K562 (cell line): ENCODE results near the gene PPP1R16B. TPM values are rescaled to one million over a fixed set of nuclear protein-coding genes. Genes with fewer than 3 reads are reported as not detected.

ENCODE experiments used
- ATAC-seq: fragments of 200-7000 bp; cut with Tn5 transposase; 3 replicates; pipeline ENCODE4 v1.9.1; 2020; ENCODE audit warnings: moderate library complexity
- BruUV-seq: library from RNA; stranded (reverse); fragments of 400-500 nt; replicated peaks from 2 replicates; lab custom pipeline; 2021; lab: Mats Ljungman, UMichigan
- CTCF ChIA-PET: fragments of 300-600 bp; formaldehyde crosslinking; extraction: SDS; loops from one replicate; lab custom pipeline; 2021; ENCODE audit warnings: low intra/inter-chr PET ratio; lab: Yijun Ruan, JAX
- POLR2A ChIA-PET: fragments of 300-600, 350-650 bp; sonication (Branson Sonifier 250); formaldehyde crosslinking; extraction: SDS; loops from one replicate; lab custom pipeline; 2021; ENCODE audit warnings: antibody characterized with exemption, inconsistent platforms; lab: Yijun Ruan, JAX
- DNase-seq, 4 experiments: peaks; one replicate each; pipeline versions ENCODE4 v3.0.0 to v3.0.0-alpha.2; 2011 to 2018; ENCODE audit warnings: low spot score in 3 of 4, mixed read lengths in 3 of 4; ENCODE audit errors: extremely low read depth in 1 of 4
- FAIRE-seq: peaks from 2 replicates; lab custom pipeline; 2011; peaks lifted over from hg19 to GRCh38; lab: Jason Lieb, UNC
- H2AFZ ChIP-seq: 2 replicates; pipeline ENCODE4 v1.6.0; 2011; ENCODE audit warnings: low read depth, low read length, control low read depth, inconsistent platforms
- H3K27ac ChIP-seq: fragments of 200-600 bp; 3 replicates; pipeline ENCODE4 v1.8.0; 2011; ENCODE audit warnings: low read depth, mild to moderate bottlenecking, control low read depth, inconsistent platforms, low read length, moderate library complexity, mixed read lengths; ENCODE audit errors: extremely low read depth
- H3K27me3 ChIP-seq, 2 experiments: fragments of 300-600 bp in 1 of 2; 2 replicates in 1 of 2; 3 replicates in 1 of 2; pipeline versions ENCODE4 v1.6.0 to v1.8.0; 2011; ENCODE audit warnings: inconsistent platforms in 2 of 2, low read length in 2 of 2, mild to moderate bottlenecking in 1 of 2, mixed read lengths in 1 of 2, moderate library complexity in 1 of 2; ENCODE audit not compliant: control insufficient read depth in 2 of 2, insufficient read depth in 2 of 2
- H3K36me3 ChIP-seq: fragments of 300-600 bp; 3 replicates; pipeline ENCODE4 v1.8.0; 2011; ENCODE audit warnings: mild to moderate bottlenecking, low read length, inconsistent platforms; ENCODE audit not compliant: control insufficient read depth, insufficient read depth
- H3K4me1 ChIP-seq, 2 experiments: fragments of 200-600 bp in 1 of 2; replicated peaks in 1 of 2; 2 replicates in 1 of 2; 3 replicates in 1 of 2; pipeline versions ENCODE4 v1.5.1 to v1.8.0; 2011; ENCODE audit warnings: inconsistent platforms in 2 of 2, low read length in 2 of 2, mild to moderate bottlenecking in 1 of 2, mixed read lengths in 1 of 2, moderate library complexity in 1 of 2; ENCODE audit not compliant: control insufficient read depth in 2 of 2, insufficient read depth in 2 of 2
- H3K4me2 ChIP-seq: 2 replicates; pipeline ENCODE4 v1.6.1; 2011; ENCODE audit warnings: low read length, control low read depth, inconsistent platforms, mixed read lengths; ENCODE audit not compliant: insufficient read depth
- H3K4me3 ChIP-seq: fragments of 200-600 bp; sonication (generic), shearing (Covaris generic); 2 replicates; pipeline ENCODE4 v1.5.1; 2016; ENCODE audit warnings: control low read depth, inconsistent platforms
- H3K79me2 ChIP-seq: fragments of 200-600 bp; 3 replicates; pipeline ENCODE4 v1.8.0; 2011; ENCODE audit warnings: low read length, inconsistent platforms; ENCODE audit not compliant: control insufficient read depth, insufficient read depth
- H3K9ac ChIP-seq, 2 experiments: 2 replicates each; pipeline versions ENCODE4 v1.6.0 to v1.6.1; 2011; ENCODE audit warnings: low read depth in 2 of 2, low read length in 2 of 2, control low read depth in 1 of 2, inconsistent platforms in 1 of 2, mild to moderate bottlenecking in 1 of 2, mixed read lengths in 1 of 2; ENCODE audit not compliant: insufficient read depth in 1 of 2
- H3K9me1 ChIP-seq: one replicate; pipeline ENCODE4 v1.6.0; 2011; ENCODE audit warnings: inconsistent platforms, mild to moderate bottlenecking, low read length, moderate library complexity; ENCODE audit not compliant: control insufficient read depth, insufficient read depth
- H3K9me3 ChIP-seq: replicated peaks from 2 replicates; pipeline ENCODE4 v1.5.1; 2011; ENCODE audit warnings: low read depth, low read length, inconsistent platforms; ENCODE audit not compliant: control insufficient read depth, insufficient read depth
- H4K20me1 ChIP-seq: replicated peaks from 2 replicates; pipeline ENCODE4 v1.6.1; 2011; ENCODE audit warnings: low read length, inconsistent platforms, mixed read lengths; ENCODE audit not compliant: control insufficient read depth, insufficient read depth
- ESRRB ChIP-seq: fragments of 250-450 bp; sonication (Bioruptor Pico); IDR thresholded peaks from 2 replicates; pipeline ENCODE4 v1.5.0; 2020; ENCODE audit warnings: mild to moderate bottlenecking, moderate library complexity, borderline replicate concordance
- HDAC1 ChIP-seq, 2 experiments: fragments of 450-650 bp; IDR thresholded peaks; 2 replicates each; pipeline ENCODE4 v1.6.1; 2016 to 2017; ENCODE audit warnings: inconsistent platforms in 1 of 2, mild to moderate bottlenecking in 1 of 2, moderate library complexity in 1 of 2
- IFI16 ChIP-seq: fragments of 250-450 bp; sonication (Bioruptor Pico); IDR thresholded peaks from 2 replicates; pipeline ENCODE4 v2.1.2; 2022; ENCODE audit warnings: mild to moderate bottlenecking, inconsistent platforms
- KHSRP ChIP-seq: fragments of 450-650 bp; IDR thresholded peaks from 2 replicates; pipeline ENCODE4 v1.6.1; 2017
- NCOA6 ChIP-seq: fragments of 450-650 bp; IDR thresholded peaks from 2 replicates; pipeline ENCODE4 v1.6.1; 2017; ENCODE audit warnings: mild to moderate bottlenecking
- NFIX ChIP-seq: fragments of 250-450 bp; sonication (Bioruptor Pico); IDR thresholded peaks from 2 replicates; pipeline ENCODE4 v1.4.0; 2020; ENCODE audit warnings: low read depth, mild to moderate bottlenecking, moderate library complexity
- PRMT5 ChIP-seq: sonication (generic); formaldehyde crosslinking; IDR thresholded peaks from 2 replicates; pipeline ENCODE4 v1.5.0; 2020; ENCODE audit warnings: missing genetic modification reagents
- RBM17 ChIP-seq: fragments of 200-400 bp; formaldehyde crosslinking; IDR thresholded peaks from 2 replicates; pipeline ENCODE4 v1.6.1; 2017; ENCODE audit warnings: low read depth, mild to moderate bottlenecking, low read length, borderline replicate concordance
- ZFX ChIP-seq: sonication (generic); formaldehyde crosslinking; IDR thresholded peaks from 2 replicates; pipeline ENCODE4 v1.8.0; 2022; ENCODE audit warnings: mild to moderate bottlenecking, missing genetic modification reagents, moderate library complexity
- ZNF184 ChIP-seq: sonication (generic); formaldehyde crosslinking; IDR thresholded peaks from 2 replicates; pipeline ENCODE4 v1.5.0; 2020; ENCODE audit warnings: missing genetic modification reagents
- ZNF24 ChIP-seq: fragments of 450-650 bp; IDR thresholded peaks from 2 replicates; pipeline ENCODE4 v1.6.1; 2016
- ZNF785 ChIP-seq: fragments of 250-450 bp; sonication (Bioruptor Pico); IDR thresholded peaks from 2 replicates; pipeline ENCODE4 v1.4.0; 2020; ENCODE audit warnings: mild to moderate bottlenecking
- WGBS: fragments of 100-300 bp; shearing (Covaris generic); methylation state at CpG from one replicate; pipeline ENCODE4 v1.1.6; 2016; ENCODE audit warnings: low coverage, mixed read lengths; ENCODE audit not compliant: insufficient coverage; ENCODE audit errors: missing lambda C conversion rate; 5-methylcytosine and 5-hydroxymethylcytosine counted together
- in situ Hi-C: fragments of 300-500 bp; cut with MboI; formaldehyde crosslinking; loops from 4 replicates; pipeline ENCODE4 v1.15.0; 2018; ENCODE audit warnings: inconsistent platforms, mixed read lengths
- intact Hi-C: fragments of 100-400 bp; cut with micrococcal nuclease; formaldehyde crosslinking; loops from 2 replicates; pipeline ENCODE4 v1.14.2; 2022
- polyA plus RNA-seq, 8 experiments: library from polyadenylated mRNA; depleted of rRNA in 4 of 8; stranded (reverse) in 5 of 8; unstranded in 3 of 8; fragments of >200 nt; fragmentation: Nextera tagmentation in 2 of 8; fragmentation: Illumina TruSeq in 1 of 8; extraction: Ambion mirVana in 2 of 8; extraction: Trizol in 1 of 8; gene quantifications; 2 replicates each; pipeline versions ENCODE4 v1.2.1 to v1.2.3, GENCODE V29; 2011 to 2014; ENCODE audit warnings: inconsistent platforms in 1 of 8, missing spikeins in 1 of 8
- total RNA-seq, 7 experiments: library from RNA; depleted of rRNA in 6 of 7; stranded (reverse); fragments of >200 nt in 6 of 7; fragmentation: Illumina TruSeq in 2 of 7; extraction: Trizol in 2 of 7; gene quantifications; 2 replicates each; pipeline versions ENCODE4 v1.2.1 to v1.2.3, GENCODE V29; 2011 to 2021; ENCODE audit warnings: low replicate concordance in 1 of 7
- TF ChIP-seq, protein P1 (sequence below): fragments of 450-650 bp; IDR thresholded peaks from one replicate; pipeline ENCODE4 v1.6.1; 2018; ENCODE audit warnings: mild to moderate bottlenecking, moderate library complexity; ENCODE audit not compliant: partially characterized antibody
- TF ChIP-seq, protein P2 (sequence below): fragments of 250-450 bp; sonication (Bioruptor Pico); IDR thresholded peaks from 2 replicates; pipeline ENCODE4 v1.5.0; 2022; ENCODE audit warnings: mild to moderate bottlenecking
- TF ChIP-seq, protein P3 (sequence below): sonication (generic); formaldehyde crosslinking; IDR thresholded peaks from 2 replicates; pipeline ENCODE4 v1.8.0; 2023; ENCODE audit warnings: mild to moderate bottlenecking, missing genetic modification reagents
- TF ChIP-seq, protein P4 (sequence below), 2 experiments: fragments of 450-650 bp in 1 of 2; sonication (generic) in 1 of 2; formaldehyde crosslinking in 1 of 2; IDR thresholded peaks in 1 of 2; conservative IDR thresholded peaks in 1 of 2; 2 replicates each; pipeline versions ENCODE4 v1.6.1 to v1.8.1; 2016 to 2023; ENCODE audit warnings: mild to moderate bottlenecking in 2 of 2, moderate library complexity in 2 of 2, inconsistent platforms in 1 of 2, missing genetic modification reagents in 1 of 2

PPP1R16B gene
- total and polyA plus RNA-seq, 9 of the 15 experiments (the other 6 are each of a cell fraction or from before 2014, with no cell fraction given) = 1.5 to 11.5 (median 6.8) TPM

DNA sequence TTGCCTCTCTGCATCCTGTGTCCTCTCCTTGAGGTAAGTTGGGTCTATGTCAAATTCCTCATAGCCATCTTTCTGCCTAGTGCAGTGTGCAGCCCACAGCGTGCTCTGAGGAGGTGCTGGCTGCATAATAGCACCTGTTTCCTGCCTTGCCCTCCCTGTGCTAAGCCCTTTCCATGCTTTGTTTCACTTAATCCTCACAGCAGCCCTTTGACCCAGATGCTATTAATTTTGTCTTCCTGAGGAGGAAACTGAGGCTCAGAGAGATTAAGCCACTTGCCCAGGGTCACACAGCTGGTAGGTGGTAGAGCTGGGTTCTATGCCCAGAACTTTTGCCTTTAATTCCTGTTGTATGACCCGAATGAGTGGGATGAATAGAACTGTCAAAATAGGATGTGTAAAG lies 134.2 kb downstream of the PPP1R16B start:
- CTCF ChIA-PET = no interaction called here
- POLR2A ChIA-PET = interaction anchor here (0.7 to 4.4 kb wide), 4 partner anchors 10 to 863 kb away, joined by 3 to 20 read pairs (median 6); no protein-coding TSS in a partner anchor
- no peak overlapping the region; a peak in 1 of 4 replicates for H3K9ac ChIP-seq
- H3K36me3 ChIP-seq = peaks cover 98% of the 10 kb centered on the region
- H3K27me3 ChIP-seq = no peaks in the 10 kb centered on the region
- WGBS = 91% methylated on average over 2 of the region's 2 CpGs
- no peak for FAIRE-seq
- in situ Hi-C loops (no loop called here), intact Hi-C loops (no loop called here)
- BruUV-seq = no TSS peak
- H3K4me1 ChIP-seq = peaks cover 0 to 26% of the 10 kb centered on the region in 2 experiments; a peak in 3 of 5 replicates
- ATAC-seq = no peak
- H3K4me2 ChIP-seq = no peak overlapping the region
- no peaks in the 10 kb centered on the region for H3K9me3 ChIP-seq
- TF ChIP-seq ZFX (no peak), KHSRP (no peak), RBM17 (no peak), NFIX (CRISPR knock-in tag) (no peak), ZNF785 (CRISPR knock-in tag) (no peak), ESRRB (CRISPR knock-in tag) (no peak), NCOA6 (no peak), ZNF184 (no peak), PRMT5 (CRISPR knock-in tag) (no peak), ZNF24 (no peak), HDAC1 (IDR thresholded peaks at IDR 0.05) (no peak), IFI16 (CRISPR knock-in tag) (no peak)
- TF ChIP-seq, protein P1, sequence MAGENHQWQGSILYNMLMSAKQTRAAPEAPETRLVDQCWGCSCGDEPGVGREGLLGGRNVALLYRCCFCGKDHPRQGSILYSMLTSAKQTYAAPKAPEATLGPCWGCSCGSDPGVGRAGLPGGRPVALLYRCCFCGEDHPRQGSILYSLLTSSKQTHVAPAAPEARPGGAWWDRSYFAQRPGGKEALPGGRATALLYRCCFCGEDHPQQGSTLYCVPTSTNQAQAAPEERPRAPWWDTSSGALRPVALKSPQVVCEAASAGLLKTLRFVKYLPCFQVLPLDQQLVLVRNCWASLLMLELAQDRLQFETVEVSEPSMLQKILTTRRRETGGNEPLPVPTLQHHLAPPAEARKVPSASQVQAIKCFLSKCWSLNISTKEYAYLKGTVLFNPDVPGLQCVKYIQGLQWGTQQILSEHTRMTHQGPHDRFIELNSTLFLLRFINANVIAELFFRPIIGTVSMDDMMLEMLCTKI = no peak
- TF ChIP-seq, protein P2, sequence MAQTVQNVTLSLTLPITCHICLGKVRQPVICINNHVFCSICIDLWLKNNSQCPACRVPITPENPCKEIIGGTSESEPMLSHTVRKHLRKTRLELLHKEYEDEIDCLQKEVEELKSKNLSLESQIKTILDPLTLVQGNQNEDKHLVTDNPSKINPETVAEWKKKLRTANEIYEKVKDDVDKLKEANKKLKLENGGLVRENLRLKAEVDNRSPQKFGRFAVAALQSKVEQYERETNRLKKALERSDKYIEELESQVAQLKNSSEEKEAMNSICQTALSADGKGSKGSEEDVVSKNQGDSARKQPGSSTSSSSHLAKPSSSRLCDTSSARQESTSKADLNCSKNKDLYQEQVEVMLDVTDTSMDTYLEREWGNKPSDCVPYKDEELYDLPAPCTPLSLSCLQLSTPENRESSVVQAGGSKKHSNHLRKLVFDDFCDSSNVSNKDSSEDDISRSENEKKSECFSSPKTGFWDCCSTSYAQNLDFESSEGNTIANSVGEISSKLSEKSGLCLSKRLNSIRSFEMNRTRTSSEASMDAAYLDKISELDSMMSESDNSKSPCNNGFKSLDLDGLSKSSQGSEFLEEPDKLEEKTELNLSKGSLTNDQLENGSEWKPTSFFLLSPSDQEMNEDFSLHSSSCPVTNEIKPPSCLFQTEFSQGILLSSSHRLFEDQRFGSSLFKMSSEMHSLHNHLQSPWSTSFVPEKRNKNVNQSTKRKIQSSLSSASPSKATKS = no peak
- TF ChIP-seq, protein P3, sequence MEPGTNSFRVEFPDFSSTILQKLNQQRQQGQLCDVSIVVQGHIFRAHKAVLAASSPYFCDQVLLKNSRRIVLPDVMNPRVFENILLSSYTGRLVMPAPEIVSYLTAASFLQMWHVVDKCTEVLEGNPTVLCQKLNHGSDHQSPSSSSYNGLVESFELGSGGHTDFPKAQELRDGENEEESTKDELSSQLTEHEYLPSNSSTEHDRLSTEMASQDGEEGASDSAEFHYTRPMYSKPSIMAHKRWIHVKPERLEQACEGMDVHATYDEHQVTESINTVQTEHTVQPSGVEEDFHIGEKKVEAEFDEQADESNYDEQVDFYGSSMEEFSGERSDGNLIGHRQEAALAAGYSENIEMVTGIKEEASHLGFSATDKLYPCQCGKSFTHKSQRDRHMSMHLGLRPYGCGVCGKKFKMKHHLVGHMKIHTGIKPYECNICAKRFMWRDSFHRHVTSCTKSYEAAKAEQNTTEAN (CRISPR knock-in tag) = no peak
- TF ChIP-seq, protein P4, sequence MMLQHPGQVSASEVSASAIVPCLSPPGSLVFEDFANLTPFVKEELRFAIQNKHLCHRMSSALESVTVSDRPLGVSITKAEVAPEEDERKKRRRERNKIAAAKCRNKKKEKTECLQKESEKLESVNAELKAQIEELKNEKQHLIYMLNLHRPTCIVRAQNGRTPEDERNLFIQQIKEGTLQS (IDR thresholded peaks at IDR 0.05) = no peak
- TF ChIP-seq, protein P4 (CRISPR knock-in tag; conservative IDR thresholded peaks at IDR 0.05) = no peak
- peaks cover 96% of the 10 kb centered on the region for H3K79me2 ChIP-seq
- H3K27ac ChIP-seq = no peak overlapping the region
- peaks cover 23% of the 10 kb centered on the region; the same call in 1 of the 2 replicates for H4K20me1 ChIP-seq
- no peak for DNase-seq
- H3K9me1 ChIP-seq = peaks cover 4% of the 10 kb centered on the region
- no peak overlapping the region for H3K4me3 ChIP-seq
- H2AFZ ChIP-seq = no peak overlapping the region
